ENCODE data around the gene TARM1.
A peak's percentile ranks its signal among the peaks of the same experiment; 100 is the strongest.
"Not testable (repeated sequence)": the region's sequence is repeated elsewhere in the genome, so short reads cannot be mapped to it uniquely, and the experiment has no call there.

TARM1 gene

GRCh38 chr19:54063350-54064116 is 17.6 kb downstream of the TARM1 start, which contains the start of gene VSTM1:
Gene VSTM1 (minus strand): TSS chr19:54063897. CDS start chr19:54063777, 120 bp downstream.
- Histone ChIP-seq H3K4me3 (ENCODE audit: low read depth, low read length) (no peak within 1 kb of the TSS), H3K36me3 (ENCODE audit: insufficient read depth, low read length) (no peaks in the 10 kb centered on the region), H3K27me3 (ENCODE audit: insufficient read depth, low read length) (peaks cover 6% of the 10 kb centered on the region; the same call in 1 of the 2 replicates), H3K27ac (ENCODE audit: low read depth, low read length) (no peak within 1 kb of the TSS), H3K4me1 (ENCODE audit: control insufficient read depth, insufficient read depth, low read length, unreplicated experiment) (no peaks in the 10 kb centered on the region), H2AFZ (ENCODE audit: low read length, unreplicated experiment) (no peak within 1 kb of the TSS), H3K79me2 (ENCODE audit: control insufficient read depth, insufficient read depth, low read length, unreplicated experiment) (no peaks in the 10 kb centered on the region)

- Histone ChIP-seq H3K4me3 (ENCODE audit: low read depth, low read length) (no peak overlapping the region), H3K27ac (ENCODE audit: low read depth, low read length) (no peak overlapping the region), H2AFZ (ENCODE audit: low read length, unreplicated experiment) (no peak overlapping the region), H3K79me2 (ENCODE audit: control insufficient read depth, insufficient read depth, low read length, unreplicated experiment) (no peaks in the 10 kb centered on the region), H3K36me3 (ENCODE audit: insufficient read depth, low read length) (no peaks in the 10 kb centered on the region), H3K27me3 (ENCODE audit: insufficient read depth, low read length) (peaks cover 6% of the 10 kb centered on the region; the same call in 1 of the 2 replicates), H3K4me1 (ENCODE audit: control insufficient read depth, insufficient read depth, low read length, unreplicated experiment) (no peaks in the 10 kb centered on the region)
These were observed 18.5 kb downstream of the TARM1 start for GRCh38 chr19:54062643-54063042.

GRCh38 chr19:54047616-54048015 is 33.5 kb downstream of the TARM1 start:
- Histone ChIP-seq H3K27me3 (ENCODE audit: insufficient read depth, low read length) (peaks cover 34% of the 10 kb centered on the region), H3K27ac (ENCODE audit: low read depth, low read length) (no peak overlapping the region), H2AFZ (ENCODE audit: low read length, unreplicated experiment) (no peak overlapping the region), H3K4me3 (ENCODE audit: low read depth, low read length) (no peak overlapping the region), H3K4me1 (ENCODE audit: control insufficient read depth, insufficient read depth, low read length, unreplicated experiment) (no peaks in the 10 kb centered on the region), H3K79me2 (ENCODE audit: control insufficient read depth, insufficient read depth, low read length, unreplicated experiment) (no peaks in the 10 kb centered on the region), H3K36me3 (ENCODE audit: insufficient read depth, low read length) (no peaks in the 10 kb centered on the region)

GRCh38 chr19:54045771-54046170 is 35.4 kb downstream of the TARM1 start:
- Histone ChIP-seq H3K36me3 (ENCODE audit: insufficient read depth, low read length) (no peaks in the 10 kb centered on the region), H3K27me3 (ENCODE audit: insufficient read depth, low read length) (peaks cover 34% of the 10 kb centered on the region), H3K4me1 (ENCODE audit: control insufficient read depth, insufficient read depth, low read length, unreplicated experiment) (no peaks in the 10 kb centered on the region), H3K27ac (ENCODE audit: low read depth, low read length) (no peak overlapping the region), H3K4me3 (ENCODE audit: low read depth, low read length) (no peak overlapping the region), H3K79me2 (ENCODE audit: control insufficient read depth, insufficient read depth, low read length, unreplicated experiment) (no peaks in the 10 kb centered on the region), H2AFZ (ENCODE audit: low read length, unreplicated experiment) (no peak overlapping the region)

GRCh38 chr19:54042989-54043388 is 38.2 kb downstream of the TARM1 start:
- H3K36me3 ChIP-seq (ENCODE audit: insufficient read depth, low read length): no peaks in the 10 kb centered on the region
- H3K4me1 ChIP-seq (ENCODE audit: control insufficient read depth, insufficient read depth, low read length, unreplicated experiment): no peaks in the 10 kb centered on the region
- peaks cover 29% of the 10 kb centered on the region for H3K27me3 ChIP-seq (ENCODE audit: insufficient read depth, low read length)
- H2AFZ ChIP-seq (ENCODE audit: low read length, unreplicated experiment): no peak overlapping the region
- no peak overlapping the region for H3K27ac ChIP-seq (ENCODE audit: low read depth, low read length)
- no peak overlapping the region for H3K4me3 ChIP-seq (ENCODE audit: low read depth, low read length)
- no peaks in the 10 kb centered on the region for H3K79me2 ChIP-seq (ENCODE audit: control insufficient read depth, insufficient read depth, low read length, unreplicated experiment)

GRCh38 chr19:54041969-54042606 is 39.1 kb downstream of the TARM1 start:
- no peak overlapping the region for H3K27ac ChIP-seq (ENCODE audit: low read depth, low read length)
- no peak overlapping the region for H3K4me3 ChIP-seq (ENCODE audit: low read depth, low read length)
- peaks cover 21% of the 10 kb centered on the region for H3K27me3 ChIP-seq (ENCODE audit: insufficient read depth, low read length)
- no peaks in the 10 kb centered on the region for H3K36me3 ChIP-seq (ENCODE audit: insufficient read depth, low read length)
- H3K4me1 ChIP-seq (ENCODE audit: control insufficient read depth, insufficient read depth, low read length, unreplicated experiment): no peaks in the 10 kb centered on the region
- H3K79me2 ChIP-seq (ENCODE audit: control insufficient read depth, insufficient read depth, low read length, unreplicated experiment): no peaks in the 10 kb centered on the region
- H2AFZ ChIP-seq (ENCODE audit: low read length, unreplicated experiment): no peak overlapping the region

GRCh38 chr19:54040003-54040402 is 41.2 kb downstream of the TARM1 start:
- H3K36me3 ChIP-seq (ENCODE audit: insufficient read depth, low read length): no peaks in the 10 kb centered on the region
- H2AFZ ChIP-seq (ENCODE audit: low read length, unreplicated experiment): no peak overlapping the region
- H3K27me3 ChIP-seq (ENCODE audit: insufficient read depth, low read length): peaks cover 3% of the 10 kb centered on the region; the same call in 1 of the 2 replicates
- H3K4me1 ChIP-seq (ENCODE audit: control insufficient read depth, insufficient read depth, low read length, unreplicated experiment): peaks cover 7% of the 10 kb centered on the region
- no peak overlapping the region for H3K4me3 ChIP-seq (ENCODE audit: low read depth, low read length)
- H3K27ac ChIP-seq (ENCODE audit: low read depth, low read length): no peak overlapping the region
- H3K79me2 ChIP-seq (ENCODE audit: control insufficient read depth, insufficient read depth, low read length, unreplicated experiment): no peaks in the 10 kb centered on the region

GRCh38 chr19:54036542-54036941 is 44.6 kb downstream of the TARM1 start:
- H3K4me3 ChIP-seq (ENCODE audit: low read depth, low read length); H2AFZ ChIP-seq (ENCODE audit: low read length, unreplicated experiment); H3K36me3 ChIP-seq (ENCODE audit: insufficient read depth, low read length); H3K27me3 ChIP-seq (ENCODE audit: insufficient read depth, low read length); H3K79me2 ChIP-seq (ENCODE audit: control insufficient read depth, insufficient read depth, low read length, unreplicated experiment); H3K27ac ChIP-seq (ENCODE audit: low read depth, low read length); H3K4me1 ChIP-seq (ENCODE audit: control insufficient read depth, insufficient read depth, low read length, unreplicated experiment): not testable (repeated sequence)

GRCh38 chr19:54035215-54036178 is 45.7 kb downstream of the TARM1 start:
- Histone ChIP-seq H3K4me3 (ENCODE audit: low read depth, low read length) (no peak overlapping the region), H3K27ac (ENCODE audit: low read depth, low read length) (peak overlapping the region; percentile 27; the same call in 1 of the 2 replicates), H3K79me2 (ENCODE audit: control insufficient read depth, insufficient read depth, low read length, unreplicated experiment) (no peaks in the 10 kb centered on the region), H3K36me3 (ENCODE audit: insufficient read depth, low read length) (no peaks in the 10 kb centered on the region), H3K27me3 (ENCODE audit: insufficient read depth, low read length) (no peaks in the 10 kb centered on the region), H3K4me1 (ENCODE audit: control insufficient read depth, insufficient read depth, low read length, unreplicated experiment) (peaks cover 9% of the 10 kb centered on the region), H2AFZ (ENCODE audit: low read length, unreplicated experiment) (no peak overlapping the region)

GRCh38 chr19:54030895-54031586 is 50.1 kb downstream of the TARM1 start:
- Histone ChIP-seq H2AFZ (ENCODE audit: low read length, unreplicated experiment) (peak overlapping the region; percentile 53), H3K79me2 (ENCODE audit: control insufficient read depth, insufficient read depth, low read length, unreplicated experiment) (no peaks in the 10 kb centered on the region), H3K4me3 (ENCODE audit: low read depth, low read length) (peak overlapping the region; percentile 77), H3K27ac (ENCODE audit: low read depth, low read length) (no peak overlapping the region), H3K36me3 (ENCODE audit: insufficient read depth, low read length) (no peaks in the 10 kb centered on the region), H3K4me1 (ENCODE audit: control insufficient read depth, insufficient read depth, low read length, unreplicated experiment) (peaks cover 9% of the 10 kb centered on the region), H3K27me3 (ENCODE audit: insufficient read depth, low read length) (no peaks in the 10 kb centered on the region)
